ENCODE measurements around the gene AK5.
"Not testable (repeated sequence)": the region's sequence is repeated elsewhere in the genome, so short reads cannot be mapped to it uniquely, and the experiment has no call there.

- TF ChIP-seq CTCF (IDR thresholded peaks at IDR 0.05; ENCODE audit: low read length); EZH2phosphoT487 (IDR thresholded peaks at IDR 0.05; ENCODE audit: low read length); EZH2 (optimal IDR thresholded peaks at IDR 0.05; ENCODE audit: low read depth, low read length): not testable (repeated sequence)
Measured at GRCh38 chr1:77312364-77312763, 30.5 kb downstream of the AK5 start.

All from MM.1S (cell line).